ENCODE results near the gene OR2W3.

Gene OR2W3

GRCh38 chr1:247884797-247885413 is 10.5 kb upstream of the OR2W3 start:
- H3K4me3 ChIP-seq (IDR thresholded peaks at IDR 0.05; ENCODE audit: insufficient read depth, low read depth, low read length) = no peak overlapping the region
- H3K79me2 ChIP-seq (ENCODE audit: insufficient read depth, low read depth) = no peaks in the 10 kb centered on the region
- no peaks in the 10 kb centered on the region for H3K36me3 ChIP-seq (ENCODE audit: insufficient read depth)
- H3K27ac ChIP-seq = no peak overlapping the region
- H2AFZ ChIP-seq (ENCODE audit: low read depth) = no peak overlapping the region
- no peak overlapping the region for H3K4me2 ChIP-seq
- H3K9ac ChIP-seq = no peak overlapping the region
- H3K4me1 ChIP-seq (ENCODE audit: low read depth, poor library complexity, severe bottlenecking) = no peaks in the 10 kb centered on the region
- no peak for TF ChIP-seq CTCF (conservative IDR thresholded peaks at IDR 0.05; ENCODE audit: low read depth, low read length)
- H4K20me1 ChIP-seq (ENCODE audit: insufficient read depth) = no peaks in the 10 kb centered on the region
- H3K27me3 ChIP-seq (ENCODE audit: insufficient read depth, low read depth) = no peaks in the 10 kb centered on the region

GRCh38 chr1:247895976-247896375 is 589 bp downstream of the OR2W3 start:
- Histone ChIP-seq H3K9ac (no peak overlapping the region), H3K79me2 (ENCODE audit: insufficient read depth, low read depth) (no peaks in the 10 kb centered on the region), H3K27me3 (ENCODE audit: insufficient read depth, low read depth) (no peaks in the 10 kb centered on the region), H3K27ac (no peak overlapping the region), H3K4me1 (ENCODE audit: low read depth, poor library complexity, severe bottlenecking) (no peaks in the 10 kb centered on the region), H4K20me1 (ENCODE audit: insufficient read depth) (no peaks in the 10 kb centered on the region), H2AFZ (ENCODE audit: low read depth) (no peak overlapping the region), H3K36me3 (ENCODE audit: insufficient read depth) (no peaks in the 10 kb centered on the region), H3K4me2 (no peak overlapping the region), H3K4me3 (IDR thresholded peaks at IDR 0.05; ENCODE audit: insufficient read depth, low read depth, low read length) (no peak overlapping the region)
- TF ChIP-seq CTCF (conservative IDR thresholded peaks at IDR 0.05; ENCODE audit: low read depth, low read length) = no peak

- Histone ChIP-seq H3K4me3 (IDR thresholded peaks at IDR 0.05; ENCODE audit: insufficient read depth, low read depth, low read length) (no peak overlapping the region), H3K36me3 (ENCODE audit: insufficient read depth) (no peaks in the 10 kb centered on the region), H2AFZ (ENCODE audit: low read depth) (no peak overlapping the region), H4K20me1 (ENCODE audit: insufficient read depth) (no peaks in the 10 kb centered on the region), H3K4me1 (ENCODE audit: low read depth, poor library complexity, severe bottlenecking) (no peaks in the 10 kb centered on the region), H3K4me2 (no peak overlapping the region), H3K9ac (no peak overlapping the region), H3K79me2 (ENCODE audit: insufficient read depth, low read depth) (no peaks in the 10 kb centered on the region), H3K27me3 (ENCODE audit: insufficient read depth, low read depth) (no peaks in the 10 kb centered on the region), H3K27ac (no peak overlapping the region)
- TF ChIP-seq CTCF (conservative IDR thresholded peaks at IDR 0.05; ENCODE audit: low read depth, low read length) = no peak
Measured at GRCh38 chr1:247904122-247904521, 8.7 kb downstream of the OR2W3 start.

GRCh38 chr1:247905181-247905580 is 9.8 kb downstream of the OR2W3 start:
- no peaks in the 10 kb centered on the region for H3K27me3 ChIP-seq (ENCODE audit: insufficient read depth, low read depth)
- H3K27ac ChIP-seq = no peak overlapping the region
- TF ChIP-seq CTCF (conservative IDR thresholded peaks at IDR 0.05; ENCODE audit: low read depth, low read length) = no peak
- H4K20me1 ChIP-seq (ENCODE audit: insufficient read depth) = no peaks in the 10 kb centered on the region
- H3K9ac ChIP-seq = no peak overlapping the region
- no peaks in the 10 kb centered on the region for H3K36me3 ChIP-seq (ENCODE audit: insufficient read depth)
- H3K4me3 ChIP-seq (IDR thresholded peaks at IDR 0.05; ENCODE audit: insufficient read depth, low read depth, low read length) = no peak overlapping the region
- no peaks in the 10 kb centered on the region for H3K79me2 ChIP-seq (ENCODE audit: insufficient read depth, low read depth)
- no peak overlapping the region for H2AFZ ChIP-seq (ENCODE audit: low read depth)
- H3K4me1 ChIP-seq (ENCODE audit: low read depth, poor library complexity, severe bottlenecking) = no peaks in the 10 kb centered on the region
- no peak overlapping the region for H3K4me2 ChIP-seq

Measured in KMS-11 (cell line).